Measurements from ENCODE around the gene OR4K5.
"Not testable (repeated sequence)": the region's sequence is repeated elsewhere in the genome, so short reads cannot be mapped to it uniquely, and the experiment has no call there.

Gene OR4K5, protein sequence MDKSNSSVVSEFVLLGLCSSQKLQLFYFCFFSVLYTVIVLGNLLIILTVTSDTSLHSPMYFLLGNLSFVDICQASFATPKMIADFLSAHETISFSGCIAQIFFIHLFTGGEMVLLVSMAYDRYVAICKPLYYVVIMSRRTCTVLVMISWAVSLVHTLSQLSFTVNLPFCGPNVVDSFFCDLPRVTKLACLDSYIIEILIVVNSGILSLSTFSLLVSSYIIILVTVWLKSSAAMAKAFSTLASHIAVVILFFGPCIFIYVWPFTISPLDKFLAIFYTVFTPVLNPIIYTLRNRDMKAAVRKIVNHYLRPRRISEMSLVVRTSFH

DNA sequence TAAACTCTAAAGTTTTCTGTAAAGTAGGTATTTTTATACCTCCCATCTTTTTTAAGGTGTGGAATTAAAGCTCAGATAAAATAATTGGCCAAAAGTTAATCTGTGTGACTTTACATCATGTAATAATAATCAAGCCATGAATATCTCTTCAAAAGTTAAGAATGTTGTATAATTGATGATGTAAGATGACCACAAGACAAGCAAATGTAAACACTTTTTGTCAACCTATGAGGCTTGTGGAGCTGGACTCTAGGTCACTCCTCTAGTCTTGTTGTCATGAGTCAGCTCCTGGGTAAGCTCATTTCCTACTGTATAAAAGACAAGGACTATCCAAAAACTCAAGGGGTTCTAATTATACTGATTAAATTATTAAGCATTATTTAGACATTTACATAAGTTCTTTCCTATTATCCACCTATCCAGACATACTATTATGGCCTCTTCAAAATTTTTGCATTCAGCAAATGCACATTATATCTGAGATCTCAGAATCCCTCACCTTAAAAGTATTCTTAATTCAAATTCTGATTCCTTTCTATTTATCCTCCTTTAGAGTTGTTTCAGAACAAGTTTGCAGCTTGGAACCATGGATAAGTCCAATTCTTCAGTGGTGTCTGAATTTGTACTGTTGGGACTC lies at the start of gene OR4K5:
TSS of gene OR4K5 (plus strand) at position 587 of the 637 bp plus-strand sequence. CDS start at position 587, 0 bp downstream.
- DNase-seq = no peak

DNA sequence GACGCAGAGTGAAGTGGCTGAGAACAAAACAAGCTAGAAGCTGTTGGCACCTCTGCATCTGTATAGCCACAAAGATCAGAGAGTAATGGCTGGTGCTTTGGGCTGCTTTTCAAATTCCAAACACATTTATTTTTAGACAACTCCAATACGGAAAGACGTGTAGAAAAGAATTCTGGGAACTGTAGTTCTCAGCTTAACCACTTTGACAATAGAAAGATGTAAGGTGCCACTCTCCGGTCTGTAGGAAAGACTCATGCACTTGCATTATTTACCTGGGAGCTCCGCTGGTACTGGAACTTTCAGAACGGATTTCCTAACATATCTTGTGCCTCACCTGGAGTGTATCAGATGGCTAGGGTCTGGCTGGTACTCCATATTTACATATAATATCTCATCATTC lies 47.2 kb upstream of the OR4K5 start:
- no peak for DNase-seq

DNA sequence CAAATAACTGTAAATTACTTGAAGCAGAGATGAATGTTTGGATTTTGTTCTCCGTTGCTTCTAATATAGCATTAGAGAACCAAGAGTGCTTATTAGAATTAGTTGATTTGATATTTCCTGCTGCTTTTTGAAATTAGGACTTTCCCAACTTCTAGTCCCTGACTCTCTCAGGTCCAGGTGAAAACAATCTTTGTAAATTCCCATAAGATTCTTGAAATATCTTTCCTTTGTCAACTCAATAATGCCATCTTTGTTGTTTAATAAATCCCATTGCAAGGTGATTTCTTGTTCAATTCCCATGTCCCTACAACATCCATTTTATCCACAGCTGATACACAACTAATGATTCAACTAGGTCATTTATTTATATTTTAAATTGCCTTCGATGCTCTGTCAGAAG lies 45.6 kb upstream of the OR4K5 start, which contains the start of gene OR4K2:
TSS of gene OR4K2 (plus strand) at position 301 of the 400 bp plus-strand sequence. CDS start 1,126 bp downstream, outside the sequence.
- no peak for DNase-seq

DNA sequence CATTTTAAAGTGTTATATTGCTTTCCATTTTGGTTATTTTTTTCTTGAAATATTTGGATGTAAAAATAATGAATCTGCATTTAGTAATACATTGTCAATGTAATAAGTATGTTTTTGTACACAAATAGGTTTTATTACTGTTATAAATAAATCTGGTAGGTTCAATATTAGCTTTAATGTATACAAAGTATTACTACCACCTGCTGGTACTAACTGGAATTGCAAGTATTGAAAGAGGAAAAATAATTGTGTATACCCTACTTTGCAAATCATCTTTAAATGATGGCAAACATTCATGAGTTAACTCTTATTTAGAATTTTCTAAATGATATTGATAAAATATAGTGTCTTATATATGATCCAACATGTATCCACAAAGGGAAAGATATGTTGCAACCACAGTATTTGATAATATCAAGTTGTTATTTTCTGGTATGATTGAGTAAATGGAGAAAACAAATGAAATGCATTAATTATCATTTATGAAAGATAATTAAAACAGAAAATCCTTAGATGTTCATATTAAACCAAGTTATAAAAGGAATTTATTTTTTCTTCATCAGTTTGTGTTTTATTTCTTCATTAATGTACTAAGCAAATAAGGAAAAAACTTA lies 42.3 kb upstream of the OR4K5 start:
- no peak for DNase-seq

DNA sequence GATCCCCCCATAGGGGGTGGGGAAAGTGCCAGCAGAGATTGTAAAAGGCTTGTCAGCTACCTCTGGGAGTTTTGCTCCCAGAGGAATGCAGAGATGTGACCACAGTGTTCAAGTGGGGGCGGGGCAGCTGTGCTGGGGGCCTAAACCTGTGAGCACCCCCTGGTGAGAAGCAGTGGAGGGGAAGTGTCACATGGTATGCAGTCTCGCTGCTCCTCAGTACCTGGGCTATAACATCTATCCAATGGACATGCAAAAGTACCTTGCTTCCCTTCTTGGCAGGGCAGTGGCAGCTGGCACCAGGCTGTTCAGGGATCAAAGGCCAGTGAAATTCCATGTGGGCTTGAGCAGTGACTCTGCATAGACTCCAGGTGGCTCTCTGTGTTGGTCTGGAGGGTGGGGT lies 25.1 kb upstream of the OR4K5 start:
- no peak for DNase-seq

DNA sequence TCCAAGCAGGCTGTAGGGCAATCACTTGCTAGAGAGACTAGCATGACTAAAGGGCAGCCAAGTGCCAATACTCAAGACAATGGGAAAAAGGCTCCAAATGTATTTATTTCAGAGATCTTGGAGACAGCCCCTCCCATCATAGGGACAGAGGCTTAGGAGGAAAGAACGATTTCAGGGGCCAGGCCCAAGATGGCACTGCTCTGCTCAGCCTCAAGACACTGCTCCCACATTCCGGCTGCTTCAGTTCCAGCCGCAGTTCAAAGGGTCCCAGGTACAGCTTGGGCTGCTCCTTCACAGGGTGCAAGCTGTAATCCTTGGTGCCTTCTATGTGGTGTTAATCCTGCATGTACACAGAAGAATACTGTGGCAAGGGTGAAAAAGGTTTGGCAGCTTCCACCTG lies 19.4 kb upstream of the OR4K5 start:
- no peak for DNase-seq

DNA sequence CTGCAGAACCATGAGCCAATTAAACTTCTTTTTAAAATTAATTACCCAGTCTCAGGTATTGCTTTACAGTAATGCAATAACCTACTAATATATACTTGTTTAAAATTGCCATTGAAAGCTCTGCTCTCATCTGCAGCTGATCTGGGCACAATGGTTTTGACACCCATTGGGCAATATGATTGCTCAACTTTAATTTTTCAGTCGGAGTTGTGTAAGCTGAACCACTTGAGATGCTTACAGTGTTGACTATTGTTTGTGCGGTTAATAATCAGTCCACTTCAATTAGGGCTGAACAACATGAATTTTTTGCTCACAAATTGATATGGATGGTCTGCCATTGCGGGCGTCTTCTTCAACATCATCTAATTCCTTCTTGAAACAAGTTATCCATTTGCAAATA lies 18.0 kb upstream of the OR4K5 start:
- DNase-seq = no peak

DNA sequence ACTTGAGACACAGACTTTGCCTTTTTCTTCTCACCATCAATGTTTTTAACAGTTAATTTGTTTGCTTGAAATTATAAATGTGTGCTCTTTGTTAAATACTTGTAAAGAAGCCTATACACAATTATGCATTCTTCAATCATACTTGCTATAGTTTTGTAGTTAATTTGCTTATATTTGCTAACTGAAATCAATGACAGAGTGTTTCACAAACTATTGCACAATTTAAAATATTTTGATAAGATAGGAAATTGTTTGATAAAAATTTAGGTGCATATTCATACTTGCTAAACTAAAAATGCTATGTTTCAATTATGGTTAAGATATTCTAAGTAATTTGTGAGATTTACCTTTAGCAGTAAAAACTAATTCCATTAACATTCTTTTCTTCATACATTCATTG lies 13.7 kb upstream of the OR4K5 start:
- no peak for DNase-seq

DNA sequence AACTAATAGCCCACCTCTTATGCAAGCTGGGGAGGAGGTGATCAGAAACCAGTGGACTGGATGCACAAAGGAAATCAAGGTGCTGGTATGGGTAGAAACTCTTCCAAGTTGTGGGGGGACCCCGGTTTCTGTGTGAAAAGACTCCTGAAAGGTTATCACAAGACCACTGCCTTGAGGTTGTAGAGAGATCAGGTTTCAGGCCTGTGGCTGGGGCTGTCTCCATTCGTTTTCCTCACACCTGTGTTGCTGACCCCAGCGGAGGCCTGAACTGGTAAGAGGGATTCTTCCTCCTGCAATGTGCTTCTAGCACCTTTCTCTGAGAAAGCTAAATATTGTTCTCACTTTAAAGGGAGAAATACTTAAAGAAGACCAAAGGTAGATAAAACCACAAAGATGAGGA lies 9.3 kb upstream of the OR4K5 start:
- DNase-seq = no peak

DNA sequence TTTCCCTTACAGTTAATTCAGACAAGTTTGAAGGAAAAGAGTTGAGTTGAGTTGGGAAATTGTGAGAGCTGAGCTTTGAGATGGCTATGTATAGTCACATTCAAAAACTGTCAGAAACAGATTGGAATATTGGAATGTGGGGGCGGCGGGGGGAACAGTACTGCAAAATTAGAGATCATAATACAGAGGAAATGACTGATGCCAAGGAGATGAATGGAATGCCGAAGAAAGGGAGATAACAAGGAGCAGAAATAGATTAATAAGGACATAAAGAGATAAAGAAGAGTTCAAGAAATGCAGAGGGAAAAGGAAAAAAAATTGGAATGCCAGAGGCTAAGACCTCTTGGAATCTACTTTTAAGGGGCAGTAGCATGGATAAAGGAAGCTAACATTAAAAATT lies 3.2 kb upstream of the OR4K5 start:
- no peak for DNase-seq

DNA sequence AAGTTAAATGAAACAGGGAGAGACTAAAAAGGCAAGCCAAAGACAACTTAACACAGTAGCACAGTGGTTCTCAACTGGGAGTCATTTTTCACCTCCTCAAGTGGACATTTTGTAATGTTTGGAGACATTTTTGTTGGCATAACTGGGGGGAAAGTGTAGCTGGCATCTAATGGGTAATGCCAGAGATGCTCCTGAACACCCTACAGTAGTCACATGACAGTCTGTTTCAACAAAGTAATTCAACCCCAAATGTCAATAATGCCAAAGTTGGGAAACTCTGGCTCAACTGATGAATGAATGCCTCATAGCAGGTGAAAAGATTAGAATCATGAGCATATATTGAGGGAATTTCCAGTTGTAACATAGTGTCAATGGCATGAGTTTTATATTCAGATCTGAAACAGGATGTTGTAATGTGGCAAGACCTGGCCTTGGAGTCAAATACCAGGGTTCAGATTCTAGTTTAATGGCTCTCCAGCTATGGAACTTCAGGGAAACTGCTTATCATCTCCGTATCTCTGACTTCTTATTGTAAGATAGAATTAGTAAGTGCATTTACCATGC lies 2.4 kb upstream of the OR4K5 start:
- no peak for DNase-seq

DNA sequence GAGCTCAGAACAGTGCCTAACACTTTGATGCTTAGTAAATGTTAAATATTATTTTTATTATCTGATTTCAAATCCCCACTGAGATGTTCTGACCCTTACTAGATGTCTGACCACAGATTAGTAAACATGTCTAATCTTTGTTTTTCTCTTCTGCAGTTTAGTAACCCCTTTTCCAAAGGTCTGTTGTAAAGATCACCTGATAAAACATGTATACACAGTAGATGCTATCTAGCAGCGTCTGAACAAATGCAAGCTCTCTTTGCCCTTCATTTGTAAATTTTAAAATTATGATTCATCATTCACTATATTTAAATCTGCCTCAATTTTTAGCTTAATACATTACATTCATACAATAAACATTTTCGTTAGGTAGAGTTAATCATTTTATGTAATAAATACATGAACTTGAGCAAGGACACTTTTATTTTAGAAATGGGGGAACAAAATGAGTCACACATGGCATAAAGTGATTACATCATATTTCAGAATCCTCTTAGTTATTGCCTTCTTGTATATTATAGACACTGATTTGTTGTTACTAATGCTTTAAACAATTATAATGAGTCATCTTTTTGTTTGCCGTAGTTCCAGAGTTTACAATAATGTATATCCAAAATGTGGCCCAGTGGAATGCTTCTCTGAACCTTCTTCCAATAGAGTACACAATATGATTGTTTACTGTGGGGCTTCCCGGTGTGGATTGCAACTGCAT lies 1.7 kb upstream of the OR4K5 start:
- no peak for DNase-seq

DNA sequence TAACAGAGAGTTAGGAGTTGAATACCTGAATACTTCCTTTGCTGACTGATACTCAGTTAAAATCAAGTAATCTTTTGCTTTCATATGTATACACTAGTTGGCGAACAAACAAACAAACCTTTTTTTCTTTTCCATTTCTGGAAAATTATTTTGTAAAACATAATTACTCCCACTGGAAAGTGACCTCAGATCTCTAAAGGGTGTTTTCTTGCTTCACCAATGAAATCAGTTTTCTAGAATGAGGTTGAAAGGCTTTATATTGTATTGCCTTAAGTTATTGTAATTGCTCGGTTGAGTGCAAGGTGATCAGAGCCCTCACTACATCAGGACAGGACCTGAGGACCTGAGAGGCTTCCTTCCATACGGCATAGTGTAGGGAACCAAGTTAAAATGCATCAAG lies 10.2 kb downstream of the OR4K5 start, which contains the start of gene OR4K1:
TSS of gene OR4K1 (plus strand) at position 301 of the 400 bp plus-strand sequence. CDS start 4,750 bp downstream, outside the sequence.
- no peak for DNase-seq

DNA sequence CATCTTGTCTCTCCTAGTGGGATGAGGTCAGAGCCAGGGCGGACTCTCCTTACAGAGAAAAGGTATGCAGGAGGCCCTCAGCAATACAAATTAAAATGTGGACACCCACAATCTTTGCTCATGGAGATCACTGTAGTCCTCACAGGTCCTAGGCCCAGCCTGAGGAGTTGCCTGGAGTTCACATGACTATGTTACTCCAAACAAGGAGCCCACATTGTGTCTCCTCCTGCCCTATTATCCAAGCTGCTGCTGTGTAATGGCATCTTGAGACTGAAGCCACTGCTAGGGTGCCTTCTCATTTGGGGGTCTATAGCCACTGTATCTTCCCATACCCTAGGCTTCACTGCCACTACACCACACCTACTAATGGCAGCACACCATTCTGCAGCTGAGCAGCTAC lies 21.3 kb downstream of the OR4K5 start:
- DNase-seq = no peak

DNA sequence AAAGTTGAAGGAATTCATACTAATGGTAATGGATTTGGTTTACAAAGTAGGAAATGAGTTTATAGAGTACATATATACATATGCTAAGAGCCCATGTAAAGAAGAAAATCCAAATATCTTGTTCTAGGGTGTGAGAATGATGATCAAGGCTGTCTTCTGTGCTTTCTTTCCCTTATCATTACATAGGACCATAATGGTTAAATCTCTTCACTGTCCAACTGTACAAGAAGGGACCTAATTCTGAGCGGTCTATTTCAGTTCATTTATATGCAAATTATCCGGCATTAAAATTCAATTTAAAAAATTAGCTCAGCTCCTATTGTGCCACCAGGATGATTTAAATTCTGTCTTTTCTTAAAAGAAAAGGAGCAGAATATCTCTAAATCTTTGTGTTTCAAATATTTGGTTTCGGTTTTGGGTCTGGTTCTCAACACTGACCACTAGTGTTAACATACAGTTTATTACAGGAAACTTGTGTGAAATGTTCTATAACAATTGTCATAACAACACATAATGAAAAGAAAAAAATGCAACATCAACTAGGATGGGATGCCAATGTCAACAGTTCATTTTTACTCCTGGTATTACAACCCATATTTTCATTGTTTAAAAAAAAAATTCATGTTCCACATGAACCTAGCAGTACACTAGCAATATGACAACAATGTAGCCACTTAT lies 27.1 kb downstream of the OR4K5 start:
- no peak for DNase-seq

DNA sequence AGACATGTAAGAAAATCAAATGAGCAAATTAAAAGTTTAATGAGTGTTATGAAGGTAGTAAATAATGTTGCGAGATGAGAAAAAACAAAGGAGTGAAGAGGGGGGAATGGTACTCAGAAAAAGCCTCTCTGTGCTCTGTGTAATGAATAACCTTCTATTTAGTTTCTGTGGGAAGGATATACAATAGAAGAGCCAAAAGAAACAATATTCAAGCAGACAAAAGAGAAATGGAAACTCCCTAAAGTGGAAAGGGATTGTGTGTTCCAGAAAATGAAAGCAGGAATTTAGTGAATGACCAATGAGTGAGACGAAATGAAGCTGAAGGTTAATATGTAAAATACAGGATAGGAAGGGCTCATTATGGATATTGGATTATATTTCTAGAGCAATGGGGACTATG lies 28.8 kb downstream of the OR4K5 start:
- no peak for DNase-seq

DNA sequence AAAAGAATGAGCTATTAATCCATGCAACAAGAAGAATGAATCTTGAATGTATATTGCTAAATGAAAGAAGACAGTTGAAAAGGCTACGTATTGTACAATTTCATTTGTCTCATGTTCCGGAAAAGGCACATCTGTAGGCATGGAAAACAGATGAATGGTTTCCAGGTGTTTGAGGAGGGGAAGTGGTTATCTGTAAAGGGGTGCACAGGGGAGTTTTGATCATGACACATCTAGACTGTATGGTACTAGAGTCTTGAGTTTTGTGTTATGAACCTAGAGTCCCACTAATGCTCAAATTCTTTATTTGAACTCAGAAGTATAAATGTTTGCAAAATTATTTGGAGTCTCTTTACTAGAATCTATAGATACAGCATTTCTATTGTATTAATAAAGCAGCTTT lies 49.3 kb downstream of the OR4K5 start:
- DNase-seq = not testable (repeated sequence)
